Upper lobe of left lung (tissue), 6 donors: ENCODE measurements around the gene LZTS2. TPM values are rescaled to one million over a fixed set of nuclear protein-coding genes. Genes with fewer than 3 reads are reported as not detected.

Experiments used
- ATAC-seq, 2 donors: fragments of 200-7000 bp; cut with Tn5 transposase; one replicate each; pipeline ENCODE4 v1.9.1; 2022; ENCODE audit warnings: mild to moderate bottlenecking in 2 of 2, moderate library complexity in 2 of 2; ENCODE audit not compliant: low FRiP score in 2 of 2
- DNase-seq, 2 donors: peaks; one replicate each; pipeline ENCODE4 v3.0.0-alpha.2; 2019 to 2020
- H3K27ac ChIP-seq, 4 donors: fragments of 200-600 bp; sonication (generic); one replicate each; pipeline ENCODE4 v1.5.1; 2016 to 2019
- H3K27me3 ChIP-seq, 4 donors: fragments of 200-600 bp; sonication (generic); one replicate each; pipeline ENCODE4 v1.5.1; 2017 to 2019
- H3K36me3 ChIP-seq, 4 donors: fragments of 200-600 bp; sonication (generic); one replicate each; pipeline ENCODE4 v1.5.1; 2016 to 2019
- H3K4me1 ChIP-seq, 4 donors: fragments of 200-600 bp; sonication (generic); one replicate each; pipeline ENCODE4 v1.5.1; 2018 to 2019
- H3K4me3 ChIP-seq, 4 donors: fragments of 200-600 bp; sonication (generic); one replicate each; pipeline ENCODE4 v1.5.1; 2017 to 2019; ENCODE audit warnings: mild to moderate bottlenecking in 2 of 4, moderate library complexity in 1 of 4
- H3K9me3 ChIP-seq, 4 donors: fragments of 200-600 bp; sonication (generic); one replicate each; pipeline ENCODE4 v1.5.1; 2018 to 2019
- CTCF ChIP-seq, 6 experiments: fragments of 450-650 bp in 4 of 6; fragments of 200-600 bp in 2 of 6; sonication (generic) in 2 of 6; IDR thresholded peaks; one replicate each; pipeline ENCODE4 v1.5.1; 2016 to 2019; ENCODE audit warnings: antibody characterized with exemption in 6 of 6
- EP300 ChIP-seq, 4 donors: sonication (generic); formaldehyde crosslinking; IDR thresholded peaks; one replicate each; pipeline ENCODE4 v1.5.1; 2017; ENCODE audit warnings: antibody characterized with exemption in 4 of 4, control low read depth in 2 of 4
- POLR2A ChIP-seq, 4 donors: fragments of 450-650 bp; IDR thresholded peaks; one replicate each; pipeline ENCODE4 v1.5.1; 2016 to 2017; ENCODE audit warnings: antibody characterized with exemption in 4 of 4, mild to moderate bottlenecking in 2 of 4
- POLR2AphosphoS5 ChIP-seq, 2 donors: sonication (generic); formaldehyde crosslinking; IDR thresholded peaks; one replicate each; pipeline ENCODE4 v1.5.1; 2017; ENCODE audit warnings: antibody characterized with exemption in 2 of 2
- WGBS, 2 donors: methylation state at CpG; one replicate each; pipeline ENCODE4 v1.1.5; 2017 to 2018; 5-methylcytosine and 5-hydroxymethylcytosine counted together
- total RNA-seq, 6 donors: library from RNA; depleted of rRNA in 4 of 6; stranded (reverse); fragments of >200 nt in 4 of 6; gene quantifications; one replicate each; pipeline versions ENCODE4 v1.1.0 to v1.2.1, GENCODE V29; 2016 to 2021
- donor health status: DM: no; HTN: no; CAD: no; lungs with moderate emphysema.
- donor health status: DM: no; HTN: yes; CAD: no; lungs with severe emphysema.

The LZTS2 gene
- total RNA-seq, 6 donors from 2014 or later: 42.5 to 105 (median 60.1) TPM

GRCh38 chr10:100997360-100998182 lies 2.0 kb upstream of the LZTS2 start:
- Histone ChIP-seq H3K4me1 (peaks cover 35 to 51% (median 44%) of the 10 kb centered on the region in 4 donors), H3K27ac (peak overlapping the region; percentile 95 to 100 (median 98))
- 0% methylated on average over 15 to 19 of the region's 66 CpGs for WGBS, 2 donors

GRCh38 chr10:100998183-100998990 lies 1.2 kb upstream of the LZTS2 start:
- 5 to 6% methylated on average over 25 of the region's 25 CpGs for WGBS, 2 donors
- H3K9me3 ChIP-seq: no peaks in the 10 kb centered on the region
- no peaks in the 10 kb centered on the region for H3K27me3 ChIP-seq
- H3K4me1 ChIP-seq: peaks cover 38 to 54% (median 47%) of the 10 kb centered on the region in 4 donors
- no peak for TF ChIP-seq POLR2A (IDR thresholded peaks at IDR 0.05)
- no peak for TF ChIP-seq EP300 (IDR thresholded peaks at IDR 0.05)
- TF ChIP-seq POLR2AphosphoS5 (IDR thresholded peaks at IDR 0.05): peak; percentile 16 to 36
- no peak for TF ChIP-seq CTCF (IDR thresholded peaks at IDR 0.05)
- peaks cover 0 to 19% (median 6%) of the 10 kb centered on the region in 4 donors for H3K36me3 ChIP-seq
- ATAC-seq (peak; percentile 50 to 77), DNase-seq (peak; percentile 85 to 87)
- peak overlapping the region; percentile 95 to 100 (median 98) for H3K27ac ChIP-seq
- peak overlapping the region; percentile 62 to 82 (median 68) for H3K4me3 ChIP-seq

More at GRCh38 chr10:100997360-100998182, 2.0 kb upstream of the LZTS2 start:
- DNase-seq: peak; percentile 81 to 96
- peak; percentile 72 to 88 for ATAC-seq
- Histone ChIP-seq H3K9me3 (no peaks in the 10 kb centered on the region), H3K36me3 (peaks cover 0 to 19% (median 3%) of the 10 kb centered on the region in 4 donors), H3K4me3 (peak overlapping the region; percentile 62 to 82 (median 68)), H3K27me3 (no peaks in the 10 kb centered on the region)
- TF ChIP-seq POLR2AphosphoS5 (IDR thresholded peaks at IDR 0.05) (no peak), POLR2A (IDR thresholded peaks at IDR 0.05) (peak in 2 of 4 donors; percentile 23 to 45), CTCF (IDR thresholded peaks at IDR 0.05) (peak; percentile 91 to 95 (median 92)), EP300 (IDR thresholded peaks at IDR 0.05) (no peak)

GRCh38 chr10:100998991-100999741 lies 442 bp upstream of the LZTS2 start:
- 0% methylated on average over 26 to 29 of the region's 83 CpGs for WGBS, 2 donors
- peaks cover 3 to 19% (median 12%) of the 10 kb centered on the region in 4 donors for H3K36me3 ChIP-seq
- peak; percentile 82 to 90 for ATAC-seq
- peak overlapping the region; percentile 62 to 82 (median 77) for H3K4me3 ChIP-seq
- peak in 1 of 4 donors; percentile 22 for TF ChIP-seq EP300 (IDR thresholded peaks at IDR 0.05)
- TF ChIP-seq POLR2AphosphoS5 (IDR thresholded peaks at IDR 0.05): peak; percentile 80 to 93
- TF ChIP-seq POLR2A (IDR thresholded peaks at IDR 0.05): peak in 3 of 4 donors; percentile 78 to 91 (median 85)
- TF ChIP-seq CTCF (IDR thresholded peaks at IDR 0.05): peak; percentile 97 to 99 (median 99)
- H3K27ac ChIP-seq: peak overlapping the region; percentile 95 to 100 (median 98)
- peak; percentile 85 to 97 for DNase-seq
- no peaks in the 10 kb centered on the region for H3K27me3 ChIP-seq
- peaks cover 44 to 62% (median 51%) of the 10 kb centered on the region in 4 donors for H3K4me1 ChIP-seq
- H3K9me3 ChIP-seq: no peaks in the 10 kb centered on the region

GRCh38 chr10:101000127-101000914 lies 713 bp downstream of the LZTS2 start:
- TF ChIP-seq POLR2AphosphoS5 (IDR thresholded peaks at IDR 0.05) (no peak), CTCF (IDR thresholded peaks at IDR 0.05) (no peak), EP300 (IDR thresholded peaks at IDR 0.05) (no peak), POLR2A (IDR thresholded peaks at IDR 0.05) (no peak)
- 5 to 15% methylated on average over 15 to 19 of the region's 19 CpGs for WGBS, 2 donors
- peak in 1 of 2 donors; percentile 77 for DNase-seq
- peak overlapping the region; percentile 62 to 95 (median 78) for H3K4me3 ChIP-seq
- H3K27me3 ChIP-seq: no peaks in the 10 kb centered on the region
- H3K36me3 ChIP-seq: peaks cover 3 to 29% (median 15%) of the 10 kb centered on the region in 4 donors
- peaks cover 52 to 70% (median 56%) of the 10 kb centered on the region in 4 donors for H3K4me1 ChIP-seq
- ATAC-seq: no peak
- H3K27ac ChIP-seq: peak overlapping the region; percentile 95 to 100 (median 98)
- H3K9me3 ChIP-seq: no peaks in the 10 kb centered on the region
